Head of caudate nucleus (tissue), 42 donors: ENCODE measurements around the gene ZNF189.

Source experiments
- DNase-seq, 42 donors: peaks; one replicate each; pipeline versions ENCODE4 v3.0.0 to v3.0.0-alpha.2; 2020 to 2021; ENCODE audit warnings: mixed read lengths in 7 of 42
- intact Hi-C: fragments of 100-400 bp; cut with DNase I; formaldehyde crosslinking; loops from one replicate; pipeline ENCODE4 v1.15.0; 2022

ZNF189 gene

DNA sequence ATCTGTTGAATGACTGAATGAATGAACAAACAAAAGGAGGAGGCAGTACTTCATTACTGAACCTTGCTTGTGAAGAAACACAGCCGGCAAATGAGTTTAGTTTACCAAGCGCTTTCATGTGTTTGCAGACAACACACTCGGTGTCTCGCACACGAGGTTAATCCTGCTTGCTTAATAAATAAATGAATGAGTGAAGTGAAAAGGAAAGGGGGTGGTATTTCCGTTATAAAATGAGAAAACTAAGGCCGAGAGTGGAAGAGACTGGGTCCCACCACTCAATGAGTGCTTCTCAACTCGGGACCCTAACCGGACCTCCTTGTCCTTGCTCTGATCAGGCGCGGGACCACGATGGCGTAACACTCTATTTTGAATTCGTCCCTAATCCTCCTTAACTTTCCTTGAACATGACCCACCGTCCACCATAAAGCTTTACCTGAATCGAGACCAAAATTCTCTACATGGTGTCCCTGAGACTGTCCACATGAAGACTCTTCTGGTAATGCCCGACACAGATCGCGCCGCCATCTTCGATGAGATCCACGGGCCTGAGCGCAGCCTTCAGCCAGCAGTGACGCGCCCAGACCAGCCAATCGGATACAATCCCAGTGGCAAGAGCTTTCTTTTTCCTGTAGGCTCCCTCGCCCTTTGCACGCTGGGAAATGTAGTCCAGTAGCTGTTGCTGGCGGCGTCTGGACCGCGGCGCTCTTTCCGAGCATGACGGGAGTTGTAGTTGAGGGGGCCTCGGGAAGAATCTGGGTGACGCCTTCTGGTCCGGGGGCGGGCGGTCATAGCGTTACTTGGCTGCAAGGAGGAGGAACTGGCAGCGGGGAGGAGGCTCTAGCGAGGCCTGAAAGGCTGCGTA, at the start of gene ZNF189, which contains the start of gene MRPL50:
TSS of gene ZNF189 (plus strand) at position 784 of the 862 bp plus-strand sequence. CDS start 306 bp downstream, outside the sequence.
TSS of gene MRPL50 (minus strand) at position 551 of the 862 bp plus-strand sequence. CDS start at position 525, 26 bp downstream.
- intact Hi-C loops: loop anchor here (5.0 kb wide), 1 partner anchor 686 kb away; no protein-coding TSS in a partner anchor
- peak; percentile 98 to 100 (median 100) for DNase-seq

DNA sequence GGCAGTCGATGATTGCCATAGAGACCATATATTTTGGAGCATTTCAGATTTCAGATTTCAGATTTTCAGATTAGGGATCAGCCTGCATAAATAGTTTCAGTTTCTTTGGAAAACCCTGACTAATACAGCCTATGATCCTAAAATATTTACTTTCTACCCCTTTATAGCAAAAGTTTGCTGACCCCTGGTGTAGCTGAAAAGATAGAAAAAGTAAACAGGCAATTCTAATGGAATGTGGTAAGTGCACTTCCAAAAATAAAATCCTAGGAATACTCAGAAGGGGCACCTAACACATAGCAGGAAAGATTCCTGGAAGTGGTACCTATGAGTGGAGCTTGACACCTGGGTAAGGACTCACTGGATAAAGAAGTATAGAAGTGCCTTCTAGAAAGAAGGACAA, 48.4 kb upstream of the ZNF189 start:
- no peak for DNase-seq
- intact Hi-C loops: no loop called here

DNA sequence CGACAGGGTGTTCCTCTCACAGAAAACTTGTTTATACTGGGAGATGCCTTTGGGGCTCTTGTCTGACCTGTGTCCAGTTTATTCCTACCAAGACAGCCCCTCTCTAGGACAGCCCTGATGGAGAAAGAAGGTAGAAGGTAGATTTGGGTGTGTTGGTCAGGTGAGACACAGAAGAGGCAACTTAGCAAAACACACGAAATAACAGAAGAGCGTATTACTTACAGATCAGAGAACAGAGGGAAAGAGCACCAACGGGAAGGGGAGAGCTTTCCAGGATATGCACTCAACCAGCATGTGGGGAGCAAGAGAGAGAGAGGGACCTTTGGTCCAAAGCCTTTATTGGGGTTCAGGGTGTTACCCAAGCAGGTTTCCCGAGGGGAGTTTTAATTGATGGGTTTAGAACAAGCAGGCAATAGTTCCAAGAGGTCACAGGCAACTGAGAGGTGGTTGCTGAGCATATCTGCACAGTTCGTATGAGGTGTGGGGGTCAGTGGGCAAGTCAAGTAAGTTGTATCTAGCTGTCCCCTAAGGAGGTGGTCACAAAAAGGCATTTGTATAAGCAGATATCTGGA, 45.7 kb upstream of the ZNF189 start:
- intact Hi-C loops: no loop called here
- DNase-seq: no peak

DNA sequence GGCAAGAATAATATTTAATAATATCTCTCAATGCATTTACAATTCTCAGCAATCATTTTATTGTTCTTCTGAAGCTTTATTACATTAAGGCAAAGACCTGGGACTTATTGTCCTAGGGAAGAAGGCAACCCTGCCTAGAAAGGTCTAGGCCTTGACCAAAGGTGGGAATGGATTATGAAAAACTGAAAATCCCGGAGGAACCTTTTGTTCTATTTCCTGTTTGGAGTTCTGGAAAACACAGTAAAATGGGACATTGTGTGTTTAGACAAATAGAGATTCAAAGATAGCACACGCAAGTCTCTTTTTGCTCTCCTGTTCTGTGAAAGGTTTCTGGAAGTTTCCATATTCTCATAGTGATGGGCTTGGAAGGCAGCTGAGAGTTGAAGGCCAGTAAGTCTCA, 45.0 kb upstream of the ZNF189 start:
- DNase-seq: no peak
- intact Hi-C loops: no loop called here

DNA sequence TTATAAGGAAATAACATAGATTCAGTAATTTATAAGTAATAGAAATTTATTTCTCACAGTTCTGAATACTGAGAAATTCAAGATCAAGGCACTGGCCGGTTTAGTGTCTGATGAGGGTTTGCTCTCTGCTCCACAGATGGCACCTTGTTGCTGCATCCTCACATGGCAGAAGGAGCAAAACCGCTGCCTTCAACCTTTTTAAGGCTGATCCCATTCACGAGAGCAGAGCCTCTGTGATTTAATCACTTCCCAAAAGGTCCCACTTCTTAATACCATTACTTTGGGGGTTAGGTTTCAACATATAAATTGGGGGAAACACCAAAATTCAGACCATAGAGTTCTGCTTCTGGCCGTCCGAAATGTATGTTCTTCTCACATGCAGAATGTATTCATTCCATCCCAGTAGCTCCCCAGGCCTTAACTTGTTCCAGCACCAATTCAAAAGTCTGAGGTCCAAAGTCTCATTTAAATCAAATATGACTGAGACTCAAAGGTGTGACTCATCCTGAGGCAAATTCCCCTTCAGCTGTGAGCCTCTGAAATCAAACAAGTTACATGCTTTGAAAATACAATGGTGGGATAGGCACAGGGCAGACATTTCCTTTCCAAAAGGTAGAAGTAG, 44.4 kb upstream of the ZNF189 start:
- no peak for DNase-seq
- intact Hi-C loops: no loop called here

DNA sequence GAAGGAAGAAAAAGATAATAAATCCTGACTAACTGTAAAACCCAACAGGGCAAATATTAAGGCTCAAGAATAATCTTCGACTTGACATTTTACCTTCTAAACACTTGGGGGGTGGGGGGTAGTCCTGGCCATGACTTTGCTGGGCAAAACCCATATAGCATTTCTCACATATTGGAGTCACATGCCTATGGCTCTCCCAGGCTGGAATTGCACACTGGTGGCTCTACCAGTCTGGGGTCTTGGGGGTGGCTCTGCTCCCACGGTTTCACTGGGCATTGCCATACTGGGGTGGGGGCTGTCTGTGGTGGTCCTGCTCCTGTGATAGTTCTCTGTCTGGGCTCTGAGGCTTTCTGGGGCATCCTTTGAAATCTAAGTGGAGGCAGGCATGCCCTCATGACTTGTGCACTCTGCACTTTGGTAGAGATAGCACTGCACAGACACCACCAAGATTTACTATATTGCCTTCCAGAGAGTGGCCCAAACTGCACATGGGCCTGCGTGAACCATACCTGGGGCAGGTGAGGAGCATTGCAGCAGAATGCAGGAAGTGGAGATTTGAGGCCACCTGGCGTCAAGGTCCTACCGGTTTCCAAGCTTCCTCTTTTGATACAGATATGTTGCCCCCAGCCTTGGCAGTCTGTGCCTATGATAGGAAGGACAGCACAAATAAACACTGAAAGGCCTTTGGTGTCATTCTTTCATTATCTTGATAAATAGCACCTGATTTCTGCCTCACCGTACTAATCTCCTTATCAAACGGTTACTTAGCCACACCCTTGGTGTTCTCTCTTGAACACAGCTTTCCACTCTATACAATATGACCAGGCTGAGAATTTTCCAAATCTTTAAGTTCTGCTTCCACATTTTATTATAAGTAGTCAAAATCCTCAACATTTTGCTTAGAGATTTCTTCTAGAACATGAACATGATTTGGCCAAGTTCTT, 43.6 kb upstream of the ZNF189 start:
- DNase-seq: no peak

DNA sequence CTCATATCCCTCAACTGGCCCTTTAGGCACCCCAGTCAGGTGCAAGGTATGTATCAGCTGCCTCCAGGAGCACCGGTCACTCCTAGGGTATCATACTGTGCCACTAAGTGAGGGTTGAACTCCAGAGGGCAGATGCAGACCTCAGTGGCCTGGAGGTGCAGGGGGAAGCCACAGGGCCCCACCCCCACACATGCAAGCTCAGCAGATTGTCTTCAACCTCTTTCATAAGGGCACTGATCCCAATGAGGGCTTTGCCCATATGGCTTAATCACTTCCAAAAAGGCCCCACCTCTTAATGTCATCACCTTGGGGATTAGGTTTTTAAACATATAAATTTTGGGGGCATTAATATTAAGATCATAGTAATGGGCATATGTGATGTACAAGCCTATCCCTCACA, 42.0 kb upstream of the ZNF189 start:
- intact Hi-C loops: no loop called here
- DNase-seq: no peak

More for the DNA sequence above, 43.6 kb upstream of the ZNF189 start:
- intact Hi-C loops: no loop called here

DNA sequence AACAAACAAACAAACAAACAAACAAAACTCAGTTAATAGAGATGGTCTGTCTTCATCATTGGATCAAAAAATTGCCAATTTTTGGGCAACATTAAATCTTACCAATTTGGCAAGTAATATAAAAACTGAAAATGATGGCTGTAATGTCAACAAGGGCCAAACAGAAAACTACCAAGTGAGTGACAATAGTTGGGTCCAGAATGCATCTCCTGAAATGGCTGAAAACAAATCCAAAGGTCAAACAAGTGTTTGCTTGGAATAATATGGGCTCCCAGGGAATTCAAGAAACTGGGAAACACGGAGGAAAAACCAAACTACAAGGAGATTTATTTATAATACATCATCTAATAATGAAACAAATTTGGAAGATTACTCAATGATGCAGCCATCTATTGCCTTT, 39.0 kb upstream of the ZNF189 start:
- intact Hi-C loops: no loop called here
- no peak for DNase-seq

DNA sequence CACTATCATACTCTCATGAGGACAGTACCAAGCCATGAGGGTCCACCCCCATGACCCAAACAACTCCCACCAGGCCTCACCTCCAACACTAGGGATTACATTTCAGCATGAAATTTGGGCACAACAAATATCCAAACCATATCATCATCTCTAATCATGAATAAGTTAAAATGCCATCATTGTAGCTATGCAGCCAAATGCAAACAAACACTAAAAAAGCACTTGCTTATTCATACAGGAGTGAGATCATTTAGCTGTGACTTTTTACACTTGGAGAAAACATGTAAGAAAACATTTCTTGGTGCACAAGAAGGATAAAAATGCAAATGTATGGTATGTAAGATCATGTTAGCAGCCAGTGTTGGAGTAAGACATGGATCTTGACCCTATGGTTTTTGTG, 38.0 kb upstream of the ZNF189 start:
- DNase-seq: no peak
- intact Hi-C loops: no loop called here

DNA sequence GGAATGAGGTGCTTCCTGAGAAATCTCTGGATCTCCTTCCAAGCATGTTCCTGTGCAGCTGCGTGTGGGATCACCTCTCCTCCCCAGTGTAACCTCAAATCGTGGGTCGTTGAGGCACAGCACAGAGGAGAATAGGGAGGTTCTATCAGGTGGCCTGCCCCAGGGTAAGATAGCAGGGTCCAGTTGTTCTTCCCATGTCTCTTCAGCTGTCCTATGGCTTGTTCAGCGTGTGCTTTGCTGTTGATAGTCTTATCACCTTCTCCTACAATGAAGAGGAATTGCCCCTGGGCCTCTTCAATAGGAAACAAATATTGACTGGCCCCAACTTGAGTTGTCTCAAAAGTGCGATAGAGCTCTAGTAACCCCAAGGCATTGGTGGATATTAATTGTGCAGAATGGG, 36.2 kb upstream of the ZNF189 start:
- intact Hi-C loops: no loop called here
- DNase-seq: no peak

DNA sequence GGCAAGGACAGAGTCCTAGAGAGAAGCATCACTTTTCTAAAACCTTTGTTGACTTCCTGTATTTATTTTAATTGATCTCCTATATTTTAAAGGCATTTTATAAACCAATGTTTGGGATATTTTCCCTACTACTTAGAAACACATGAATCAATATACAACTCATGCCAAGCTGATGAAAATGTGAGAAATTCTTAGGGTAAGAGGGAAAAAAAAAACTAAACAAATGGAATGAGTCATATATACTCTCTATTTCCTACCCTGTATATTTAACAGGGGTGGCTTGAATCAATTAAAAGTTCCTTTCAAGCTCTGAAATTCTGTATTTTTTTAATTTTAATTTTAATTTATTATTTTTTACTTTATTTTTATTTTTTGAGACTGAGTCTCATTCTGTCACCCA, 33.5 kb upstream of the ZNF189 start:
- DNase-seq: no peak
- intact Hi-C loops: no loop called here

DNA sequence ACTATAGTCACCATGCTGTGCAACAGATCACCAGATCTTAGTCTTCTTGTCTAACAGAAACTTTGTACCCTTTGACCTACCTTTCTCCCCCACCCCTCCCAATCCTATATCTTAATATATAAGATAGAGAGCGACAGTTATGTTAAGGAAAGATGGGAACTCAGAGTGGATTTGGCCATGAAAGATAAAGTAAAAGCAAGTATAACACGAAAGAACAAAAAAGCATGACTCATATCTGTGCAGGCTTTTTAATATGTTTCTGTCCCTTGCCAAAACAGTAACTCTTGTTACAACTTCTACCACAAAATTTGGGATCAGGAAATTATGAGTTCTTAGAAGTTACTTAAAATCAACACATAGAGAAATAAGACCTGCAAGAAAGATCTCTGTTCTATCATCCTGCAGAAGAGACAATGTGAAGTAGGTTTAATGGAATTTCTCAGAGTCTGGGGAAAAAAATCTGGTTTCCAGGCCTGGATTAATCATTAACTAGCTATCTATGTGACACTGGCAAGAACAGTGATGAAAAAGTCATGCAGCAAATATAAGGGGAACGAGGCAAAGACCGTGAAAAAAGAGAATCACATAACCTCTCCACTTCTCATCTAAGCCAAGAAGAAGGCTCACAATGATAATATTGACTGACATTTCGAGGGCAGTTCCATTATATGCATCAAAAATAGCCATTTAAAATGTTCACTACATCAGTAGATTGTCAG, 32.5 kb upstream of the ZNF189 start:
- intact Hi-C loops: no loop called here
- DNase-seq: no peak

DNA sequence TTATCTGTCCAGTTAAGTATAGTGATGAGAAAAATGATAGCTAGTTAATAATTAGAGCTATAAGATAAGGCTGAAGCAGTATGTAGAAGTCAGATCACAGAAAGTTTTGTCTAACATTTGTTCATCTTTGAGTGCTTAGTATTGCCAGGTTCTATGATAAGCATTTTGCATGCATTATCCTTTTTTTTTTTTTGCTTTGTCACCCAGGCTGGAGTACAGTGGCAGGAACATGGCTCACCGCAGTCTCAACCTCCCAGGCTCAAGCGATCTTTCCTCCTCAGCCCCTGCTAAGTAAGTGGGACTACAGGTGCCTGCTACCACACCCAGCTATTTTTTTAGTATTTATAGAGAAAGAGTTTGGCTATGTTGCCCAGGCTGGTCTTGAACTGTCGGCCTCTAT, 31.3 kb upstream of the ZNF189 start:
- DNase-seq: no peak
- intact Hi-C loops: no loop called here

DNA sequence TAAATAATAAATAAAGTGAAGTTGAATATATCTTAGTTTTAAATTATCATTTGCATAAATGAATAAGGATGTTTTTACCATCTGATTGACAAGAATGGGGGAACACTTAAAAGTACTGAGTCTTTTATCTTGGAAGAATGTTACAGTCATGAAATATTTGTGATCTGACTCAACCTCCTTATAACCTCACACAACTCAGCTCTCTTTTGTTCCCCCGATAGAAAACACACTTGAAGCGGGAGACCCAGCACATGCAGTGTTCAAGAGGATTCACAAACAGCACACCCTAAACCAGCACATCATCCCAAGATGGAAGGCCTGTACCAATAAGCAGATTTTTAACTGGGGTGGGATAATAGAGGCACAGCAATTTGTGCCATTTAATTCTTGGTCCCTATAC, 29.4 kb upstream of the ZNF189 start:
- intact Hi-C loops: no loop called here
- DNase-seq: no peak

DNA sequence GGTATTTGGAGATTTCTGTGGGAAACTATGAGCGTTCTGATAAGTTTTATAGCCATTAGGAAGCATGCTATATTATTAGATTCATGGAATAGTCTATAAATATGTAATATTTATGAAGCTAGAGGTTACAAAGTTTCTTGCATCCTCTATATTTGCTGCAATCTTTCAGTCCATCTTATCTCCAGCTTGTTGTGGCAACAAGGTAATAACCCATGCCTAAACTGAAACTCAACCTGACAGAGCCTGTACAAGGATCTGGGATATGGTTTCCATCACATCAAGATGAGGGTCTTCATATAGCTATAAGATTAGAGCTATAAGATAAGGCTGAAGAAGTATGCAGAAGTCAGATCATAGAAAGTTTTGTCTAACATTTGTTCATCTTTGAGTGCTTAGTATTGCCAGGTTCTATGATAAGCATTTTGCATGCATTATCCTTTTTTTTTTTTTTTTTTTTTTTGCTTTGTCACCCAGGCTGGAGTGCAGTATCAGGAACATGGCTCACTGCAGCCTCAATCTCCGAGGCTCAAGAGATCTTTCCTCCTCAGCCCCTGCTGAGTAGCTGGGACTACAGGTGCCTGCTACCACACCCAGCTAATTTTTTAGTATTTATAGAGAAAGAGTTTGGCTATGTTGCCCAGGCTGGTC, 28.6 kb upstream of the ZNF189 start:
- no peak for DNase-seq
- intact Hi-C loops: no loop called here

DNA sequence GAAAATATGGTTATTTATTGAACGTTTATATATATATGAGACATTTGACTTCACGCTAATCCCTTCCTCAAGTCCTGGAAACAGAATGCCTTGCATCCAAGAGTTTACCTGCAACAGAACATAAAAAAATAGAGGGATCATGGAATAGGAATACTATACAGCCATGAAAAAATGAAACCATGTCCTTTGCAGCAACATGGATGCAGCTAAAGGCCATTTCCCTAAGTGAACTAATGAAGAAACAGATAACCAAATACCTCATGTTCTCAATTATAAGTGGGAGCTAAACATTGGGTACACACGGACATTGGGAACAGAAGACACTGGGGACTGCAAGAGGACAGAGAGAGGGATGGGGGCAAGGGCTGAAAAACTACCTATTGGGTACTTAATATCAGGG, 26.8 kb upstream of the ZNF189 start:
- no peak for DNase-seq
- intact Hi-C loops: no loop called here

DNA sequence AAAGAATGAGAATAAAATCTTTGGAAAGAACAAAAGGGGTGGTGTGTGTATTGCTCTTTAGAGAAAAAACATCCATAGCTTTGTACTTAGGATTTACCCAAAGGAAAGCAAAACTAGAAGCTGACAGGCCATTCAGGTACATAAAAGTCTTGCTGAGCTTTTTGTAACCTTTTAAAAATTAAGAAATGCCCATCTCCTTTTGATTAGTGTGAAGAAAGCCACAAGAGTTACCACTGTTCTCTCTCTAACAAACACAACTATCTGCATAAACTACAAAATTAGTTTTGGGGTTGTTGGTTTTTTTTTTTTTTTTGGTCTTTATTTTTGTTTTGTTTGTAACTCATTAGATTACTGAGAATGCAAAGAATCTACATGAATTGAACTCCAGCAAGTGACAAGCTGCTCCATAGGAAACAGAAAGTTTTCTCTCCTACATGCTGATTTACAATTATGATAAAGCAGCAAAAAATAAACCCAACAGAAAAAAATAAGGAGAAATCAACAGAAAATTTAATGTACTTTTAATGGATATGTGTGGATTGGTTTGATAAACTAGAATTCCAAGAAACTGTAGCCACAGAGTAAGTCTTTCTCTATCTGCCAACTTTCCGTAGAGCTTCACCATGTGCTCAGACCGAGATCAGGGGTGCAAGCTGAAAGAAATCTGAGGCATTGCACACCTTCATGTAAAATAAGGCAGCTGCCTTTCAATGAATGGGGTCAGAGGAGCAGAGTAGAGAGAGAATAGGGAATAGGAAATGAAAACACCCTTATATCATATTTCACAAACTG, 26.1 kb upstream of the ZNF189 start:
- intact Hi-C loops: no loop called here
- no peak for DNase-seq
